Gastrocnemius medialis (tissue), 4 donors: ENCODE results near the gene ZNF689. TPM values are rescaled to one million over a fixed set of nuclear protein-coding genes. Genes with fewer than 3 reads are reported as not detected.

Experiments used
- ATAC-seq, 2 donors: fragments of 150-250 bp; one replicate each; pipeline ENCODE4 v1.9.1; 2016
- DNase-seq, 2 donors: peaks; one replicate each; pipeline ENCODE4 v3.0.0-alpha.2; 2019
- H3K27ac ChIP-seq, 4 donors: fragments of 200-600 bp; sonication (generic); 1 replicate in 1 of 4; 2 replicates in 3 of 4; pipeline ENCODE4 v1.5.1; 2016 to 2018; ENCODE audit warnings: mild to moderate bottlenecking in 2 of 4, moderate library complexity in 1 of 4
- H3K27me3 ChIP-seq, 3 donors: fragments of 200-600 bp; sonication (generic) in 2 of 3; 1 replicate in 1 of 3; 2 replicates in 2 of 3; pipeline versions ENCODE4 v1.5.1 to v1.6.0; 2016 to 2019; ENCODE audit warnings: mild to moderate bottlenecking in 1 of 3, moderate library complexity in 1 of 3
- H3K36me3 ChIP-seq, 2 donors: fragments of 200-600 bp; sonication (generic) in 1 of 2; one replicate each; pipeline ENCODE4 v1.5.1; 2017 to 2018
- H3K4me1 ChIP-seq, 2 donors: fragments of 200-600 bp; sonication (generic) in 1 of 2; one replicate each; pipeline ENCODE4 v1.5.1; 2016 to 2017; ENCODE audit warnings: mild to moderate bottlenecking in 2 of 2
- H3K4me3 ChIP-seq, 4 donors: fragments of 200-600 bp; sonication (generic) in 3 of 4; 1 replicate in 1 of 4; 2 replicates in 3 of 4; pipeline ENCODE4 v1.5.1; 2016 to 2019; ENCODE audit warnings: mild to moderate bottlenecking in 2 of 4
- H3K9me3 ChIP-seq, 3 donors: fragments of 200-600 bp; sonication (generic) in 2 of 3; 1 replicate in 1 of 3; 2 replicates in 2 of 3; pipeline ENCODE4 v1.5.1; 2016 to 2019
- CTCF ChIP-seq, 5 experiments: fragments of 450-650 bp in 3 of 5; fragments of 200-600 bp in 2 of 5; sonication (generic) in 2 of 5; IDR thresholded peaks in 4 of 5; conservative IDR thresholded peaks in 1 of 5; 1 replicate in 4 of 5; 2 replicates in 1 of 5; pipeline ENCODE4 v1.5.1; 2016 to 2019; ENCODE audit warnings: antibody characterized with exemption in 5 of 5, mild to moderate bottlenecking in 3 of 5, moderate library complexity in 3 of 5
- POLR2A ChIP-seq, 2 donors: fragments of 450-650 bp; IDR thresholded peaks; one replicate each; pipeline ENCODE4 v1.6.1; 2017; ENCODE audit warnings: antibody characterized with exemption in 2 of 2, mild to moderate bottlenecking in 2 of 2, moderate library complexity in 2 of 2
- in situ Hi-C, 4 donors: fragments of 200-750 bp; cut with MboI; loops; one replicate each; pipeline versions ENCODE4 v1.15.0 to v1.8.0; 2017; ENCODE audit warnings: low sequenced_read_pairs in 4 of 4
- intact Hi-C: fragments of 100-400 bp; cut with DNase I; formaldehyde crosslinking; loops from one replicate; pipeline ENCODE4 v1.15.1; 2023; ENCODE audit warnings: low total_unique reads
- total RNA-seq, 4 donors: library from RNA; depleted of rRNA; stranded (reverse); fragments of >200 nt; gene quantifications; one replicate each; pipeline versions ENCODE4 v1.1.0 to v1.2.3, GENCODE V29; 2016

ZNF689 gene
- total RNA-seq, 4 donors from 2014 or later = 2.9 to 6.3 (median 6.1) TPM

GRCh38 chr16:30553393-30553899 is 56.7 kb downstream of the ZNF689 start:
- intact Hi-C loops = loop anchor here (10.0 kb wide), 1 partner anchor 69 kb away; no protein-coding TSS in a partner anchor
- no peak for ATAC-seq
- no peak for DNase-seq
- Histone ChIP-seq H3K4me3 (no peak overlapping the region), H3K27me3 (no peaks in the 10 kb centered on the region), H3K4me1 (peaks cover 25 to 29% of the 10 kb centered on the region in 2 donors), H3K9me3 (no peaks in the 10 kb centered on the region), H3K27ac (peak overlapping the region in 3 of 4 donors; percentile 25 to 99 (median 47)), H3K36me3 (peaks cover 0 to 14% of the 10 kb centered on the region in 2 donors)
- no peak for TF ChIP-seq POLR2A (IDR thresholded peaks at IDR 0.05)
- TF ChIP-seq CTCF (IDR thresholded peaks at IDR 0.05 in 4 of 5, conservative IDR thresholded peaks at IDR 0.05 in 1 of 5) = no peak
- in situ Hi-C loops = no loop called here

GRCh38 chr16:30552956-30553355 is 57.2 kb downstream of the ZNF689 start:
- Histone ChIP-seq H3K27ac (peak overlapping the region in 3 of 4 donors; percentile 25 to 99 (median 47)), H3K4me3 (no peak overlapping the region), H3K9me3 (no peaks in the 10 kb centered on the region), H3K4me1 (peaks cover 25 to 29% of the 10 kb centered on the region in 2 donors), H3K27me3 (no peaks in the 10 kb centered on the region), H3K36me3 (peaks cover 0 to 14% of the 10 kb centered on the region in 2 donors)
- ATAC-seq = no peak
- TF ChIP-seq POLR2A (IDR thresholded peaks at IDR 0.05) (no peak), CTCF (IDR thresholded peaks at IDR 0.05 in 4 of 5, conservative IDR thresholded peaks at IDR 0.05 in 1 of 5) (no peak)
- DNase-seq = no peak
- intact Hi-C loops (loop anchor here (10.0 kb wide), 1 partner anchor 68 kb away; no protein-coding TSS in a partner anchor), in situ Hi-C loops (no loop called here)

Other genes starting within 250 kb of the ZNF689 start
- gene TBC1D10B, start 239.9 kb downstream of the ZNF689 start, total RNA-seq = 10 to 100 TPM; 35.3 to 52.6 (median 43.6) TPM
- 1,000 to 10,000 TPM; 1,053 to 4,879 (median 1,942) TPM for gene MYL11, start 235.6 kb downstream of the ZNF689 start, total RNA-seq
- under 1 TPM in 1 of 4 donors, not detected in 3; 0.65 TPM for gene SEPTIN1, start 227.8 kb downstream of the ZNF689 start, total RNA-seq
- 10 to 100 TPM in 2 of 4 donors, 1 to 10 TPM in 2; 4.4 to 12.7 (median 8.7) TPM for gene ZNF48, start 215.0 kb downstream of the ZNF689 start, total RNA-seq
- 10 to 100 TPM; 16.7 to 34.1 (median 24.7) TPM for gene ZNF771, start 202.8 kb downstream of the ZNF689 start, total RNA-seq
- 10 to 100 TPM; 11.8 to 32.6 (median 17.8) TPM for gene DCTPP1, start 180.4 kb downstream of the ZNF689 start, total RNA-seq
- 10 to 100 TPM; 23.7 to 29.5 (median 27.4) TPM for gene SEPHS2, start 164.5 kb downstream of the ZNF689 start, total RNA-seq
- 1 to 10 TPM in 1 of 4 donors, under 1 TPM in 2, not detected in 1; 0.16 to 1.9 (median 0.86) TPM for gene ITGAL, start 137.6 kb downstream of the ZNF689 start, total RNA-seq
- gene ZNF768, start 83.8 kb downstream of the ZNF689 start, total RNA-seq = 100 to 1,000 TPM in 1 of 4 donors, 10 to 100 TPM in 3; 39.8 to 118 (median 69.8) TPM
- 10 to 100 TPM in 3 of 4 donors, 1 to 10 TPM in 1; 8.6 to 17.5 (median 13.1) TPM for gene ZNF747, start 75.5 kb downstream of the ZNF689 start, total RNA-seq
- gene ZNF764, start 52.0 kb downstream of the ZNF689 start, total RNA-seq = 1 to 10 TPM; 3.7 to 5.5 (median 4.9) TPM
- gene ZNF688, start 38.7 kb downstream of the ZNF689 start, total RNA-seq = 10 to 100 TPM; 11.0 to 38.2 (median 18.5) TPM
- 1 to 10 TPM in 2 of 4 donors, under 1 TPM in 2; 0.70 to 3.2 (median 1.0) TPM for gene ZNF785, start 24.7 kb downstream of the ZNF689 start, total RNA-seq
- 10 to 100 TPM in 3 of 4 donors, 1 to 10 TPM in 1; 8.8 to 28.4 (median 17.8) TPM for gene PRR14, start 40.6 kb upstream of the ZNF689 start, total RNA-seq
- gene FBRS, start 48.0 kb upstream of the ZNF689 start, total RNA-seq = 10 to 100 TPM; 22.0 to 34.8 (median 28.0) TPM
- 10 to 100 TPM; 15.3 to 25.5 (median 21.9) TPM for gene SRCAP, start 88.8 kb upstream of the ZNF689 start, total RNA-seq
- 10 to 100 TPM in 3 of 4 donors, 1 to 10 TPM in 1; 8.8 to 30.0 (median 21.6) TPM for gene PHKG2, start 138.0 kb upstream of the ZNF689 start, total RNA-seq
- gene CFAP119, start 151.7 kb upstream of the ZNF689 start, total RNA-seq = 1 to 10 TPM in 2 of 4 donors, under 1 TPM in 1, not detected in 1; 0.73 to 5.8 (median 1.7) TPM
- gene RNF40, start 151.9 kb upstream of the ZNF689 start, total RNA-seq = 10 to 100 TPM; 42.8 to 90.0 (median 57.0) TPM
- 10 to 100 TPM in 2 of 4 donors, 1 to 10 TPM in 2; 9.1 to 12.7 (median 10.3) TPM for gene ZNF629, start 176.8 kb upstream of the ZNF689 start, total RNA-seq